ENCODE results near the gene RYR2.

DNA sequence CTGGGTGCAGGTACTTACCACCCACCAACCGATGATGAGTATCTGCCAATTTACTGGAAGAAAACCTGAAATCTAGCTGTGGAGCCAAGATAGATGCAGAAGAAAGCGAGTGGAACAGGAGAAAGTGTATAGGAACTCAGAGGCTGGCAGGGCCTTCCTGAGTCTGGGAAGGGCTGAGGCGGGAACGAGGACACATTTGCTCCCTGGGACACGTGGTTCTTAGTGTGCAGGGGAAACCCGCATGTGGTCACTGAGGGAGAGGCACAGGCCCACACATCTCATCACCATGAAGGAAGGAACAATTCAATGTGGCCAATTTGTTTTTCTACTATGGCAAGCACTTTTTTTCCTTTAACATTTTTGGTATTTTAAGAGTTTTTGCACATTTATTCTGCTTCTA is 8.2 kb downstream of the RYR2 start:
- TF ChIP-seq POLR2A (IDR thresholded peaks at IDR 0.05): no peak
- TF ChIP-seq, protein P1, sequence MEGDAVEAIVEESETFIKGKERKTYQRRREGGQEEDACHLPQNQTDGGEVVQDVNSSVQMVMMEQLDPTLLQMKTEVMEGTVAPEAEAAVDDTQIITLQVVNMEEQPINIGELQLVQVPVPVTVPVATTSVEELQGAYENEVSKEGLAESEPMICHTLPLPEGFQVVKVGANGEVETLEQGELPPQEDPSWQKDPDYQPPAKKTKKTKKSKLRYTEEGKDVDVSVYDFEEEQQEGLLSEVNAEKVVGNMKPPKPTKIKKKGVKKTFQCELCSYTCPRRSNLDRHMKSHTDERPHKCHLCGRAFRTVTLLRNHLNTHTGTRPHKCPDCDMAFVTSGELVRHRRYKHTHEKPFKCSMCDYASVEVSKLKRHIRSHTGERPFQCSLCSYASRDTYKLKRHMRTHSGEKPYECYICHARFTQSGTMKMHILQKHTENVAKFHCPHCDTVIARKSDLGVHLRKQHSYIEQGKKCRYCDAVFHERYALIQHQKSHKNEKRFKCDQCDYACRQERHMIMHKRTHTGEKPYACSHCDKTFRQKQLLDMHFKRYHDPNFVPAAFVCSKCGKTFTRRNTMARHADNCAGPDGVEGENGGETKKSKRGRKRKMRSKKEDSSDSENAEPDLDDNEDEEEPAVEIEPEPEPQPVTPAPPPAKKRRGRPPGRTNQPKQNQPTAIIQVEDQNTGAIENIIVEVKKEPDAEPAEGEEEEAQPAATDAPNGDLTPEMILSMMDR (IDR thresholded peaks at IDR 0.05): no peak

Measured in esophagus squamous epithelium (tissue), 4 donors.